ENCODE measurements around the gene SLC48A1. TPM values are rescaled to one million over a fixed set of nuclear protein-coding genes. Genes with fewer than 3 reads are reported as not detected.

Gene SLC48A1
- polyA plus RNA-seq, 1 donor (not counting 4 experiments of a cell fraction or from before 2014, with no cell fraction given) = 8.1 TPM

- dilution Hi-C loops (cut with MboI; ENCODE audit: extremely low pct_ligation_motif_present, low sequenced_read_pairs) = no loop called here
- Histone ChIP-seq H4K20me1 (ENCODE audit: control insufficient read depth, extremely low read depth, insufficient read depth, low read length) (peaks cover 30% of the 10 kb centered on the region), H3K27ac (ENCODE audit: control insufficient read depth, insufficient read depth, low read length) (no peak overlapping the region), H3K9ac (ENCODE audit: control insufficient read depth, extremely low read depth, insufficient read depth, low read length) (no peak overlapping the region), H3K36me3 (ENCODE audit: control insufficient read depth in 2 of 2, extremely low read depth in 1 of 2, insufficient read depth in 2 of 2, low read length in 2 of 2) (peaks cover 29 to 45% of the 10 kb centered on the region in 2 experiments), H3K4me1 (ENCODE audit: control insufficient read depth, extremely low read depth, insufficient read depth, low read length) (no peaks in the 10 kb centered on the region), H3K4me3 (ENCODE audit: control insufficient read depth in 2 of 3, extremely low read depth in 1 of 3, insufficient read depth in 2 of 3, low read depth in 1 of 3, low read length in 3 of 3) (no peak overlapping the region), H3K27me3 (ENCODE audit: control insufficient read depth, extremely low read depth, insufficient read depth, low read length) (no peaks in the 10 kb centered on the region), H3K4me2 (ENCODE audit: control insufficient read depth, extremely low read depth, insufficient read depth, low read depth, low read length) (no peak overlapping the region), H3K9me3 (ENCODE audit: control insufficient read depth, low read depth, low read length) (no peaks in the 10 kb centered on the region), H3K9me1 (ENCODE audit: control insufficient read depth, extremely low read depth, insufficient read depth, low read length) (peaks cover 2% of the 10 kb centered on the region), H3K79me2 (ENCODE audit: control insufficient read depth, insufficient read depth, low read length) (peaks cover 70% of the 10 kb centered on the region), H2AFZ (ENCODE audit: control insufficient read depth, low read length) (no peak overlapping the region)
- DNase-seq (ENCODE audit: low read depth, low spot score) (no peak), FAIRE-seq (no peak)
- TF ChIP-seq EZH2 (IDR thresholded peaks at IDR 0.05; ENCODE audit: low read length) (no peak), CTCF (optimal IDR thresholded peaks at IDR 0.05 in 1 of 3, IDR thresholded peaks at IDR 0.05 in 1 of 3, conservative IDR thresholded peaks at IDR 0.05 in 1 of 3; ENCODE audit: extremely low read depth in 1 of 3, insufficient read depth in 2 of 3, low read length in 3 of 3) (no peak)
Observed at GRCh38 chr12:47800582-47800981, 27.5 kb downstream of the SLC48A1 start.

GRCh38 chr12:47801170-47801903 is 28.3 kb downstream of the SLC48A1 start:
- FAIRE-seq = no peak

More at GRCh38 chr12:47801170-47801903, 28.3 kb downstream of the SLC48A1 start:
- DNase-seq (ENCODE audit: low read depth, low spot score) = no peak
- Histone ChIP-seq H3K27me3 (ENCODE audit: control insufficient read depth, extremely low read depth, insufficient read depth, low read length) (no peaks in the 10 kb centered on the region), H3K27ac (ENCODE audit: control insufficient read depth, insufficient read depth, low read length) (no peak overlapping the region), H3K36me3 (ENCODE audit: control insufficient read depth in 2 of 2, extremely low read depth in 1 of 2, insufficient read depth in 2 of 2, low read length in 2 of 2) (peaks cover 34 to 42% of the 10 kb centered on the region in 2 experiments), H3K4me3 (ENCODE audit: control insufficient read depth in 2 of 3, extremely low read depth in 1 of 3, insufficient read depth in 2 of 3, low read depth in 1 of 3, low read length in 3 of 3) (no peak overlapping the region), H3K9me3 (ENCODE audit: control insufficient read depth, low read depth, low read length) (no peaks in the 10 kb centered on the region), H3K9me1 (ENCODE audit: control insufficient read depth, extremely low read depth, insufficient read depth, low read length) (peaks cover 2% of the 10 kb centered on the region), H3K4me2 (ENCODE audit: control insufficient read depth, extremely low read depth, insufficient read depth, low read depth, low read length) (no peak overlapping the region), H2AFZ (ENCODE audit: control insufficient read depth, low read length) (no peak overlapping the region), H4K20me1 (ENCODE audit: control insufficient read depth, extremely low read depth, insufficient read depth, low read length) (peaks cover 32% of the 10 kb centered on the region), H3K9ac (ENCODE audit: control insufficient read depth, extremely low read depth, insufficient read depth, low read length) (no peak overlapping the region), H3K4me1 (ENCODE audit: control insufficient read depth, extremely low read depth, insufficient read depth, low read length) (no peaks in the 10 kb centered on the region), H3K79me2 (ENCODE audit: control insufficient read depth, insufficient read depth, low read length) (peaks cover 77% of the 10 kb centered on the region)
- dilution Hi-C loops (cut with MboI; ENCODE audit: extremely low pct_ligation_motif_present, low sequenced_read_pairs) = no loop called here
- TF ChIP-seq EZH2 (IDR thresholded peaks at IDR 0.05; ENCODE audit: low read length) (no peak), CTCF (optimal IDR thresholded peaks at IDR 0.05 in 1 of 3, IDR thresholded peaks at IDR 0.05 in 1 of 3, conservative IDR thresholded peaks at IDR 0.05 in 1 of 3; ENCODE audit: extremely low read depth in 1 of 3, insufficient read depth in 2 of 3, low read length in 3 of 3) (no peak)
